Epidermal melanocyte (primary cell): ENCODE measurements around the gene FKBP1C.
"Not testable (repeated sequence)": the region's sequence is repeated elsewhere in the genome, so short reads cannot be mapped to it uniquely, and the experiment has no call there.

Experiments used
- DNase-seq: peaks from one replicate; pipeline ENCODE4 v3.0.0; 2011; ENCODE audit warnings: low spot score; ENCODE audit not compliant: insufficient read length

FKBP1C gene

GRCh38 chr6:63211343-63211742 is at the start of gene FKBP1C:
FKBP1C (plus strand) TSS chr6:63211469.
- not testable (repeated sequence) for DNase-seq

GRCh38 chr6:63164047-63164803 is 47.0 kb upstream of the FKBP1C start:
- DNase-seq: not testable (repeated sequence)

DNA sequence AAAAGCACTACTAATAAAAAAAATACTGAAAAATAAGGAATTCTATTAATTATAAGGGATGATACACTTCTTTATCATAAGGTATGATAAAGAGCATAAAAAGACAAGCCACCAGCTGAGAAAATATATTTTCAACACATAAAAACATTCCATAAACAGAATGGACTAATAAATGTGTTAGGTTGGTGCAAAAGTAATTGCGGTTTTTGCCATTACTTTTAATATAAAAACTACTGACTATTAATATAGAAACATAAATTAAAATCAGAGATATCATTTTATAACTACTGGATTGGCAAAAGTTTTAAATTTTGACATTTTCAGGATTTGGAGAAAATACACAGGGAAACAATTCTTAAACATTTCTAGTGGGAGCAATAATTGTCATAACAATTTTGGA is 37.1 kb upstream of the FKBP1C start:
- no peak for DNase-seq

DNA sequence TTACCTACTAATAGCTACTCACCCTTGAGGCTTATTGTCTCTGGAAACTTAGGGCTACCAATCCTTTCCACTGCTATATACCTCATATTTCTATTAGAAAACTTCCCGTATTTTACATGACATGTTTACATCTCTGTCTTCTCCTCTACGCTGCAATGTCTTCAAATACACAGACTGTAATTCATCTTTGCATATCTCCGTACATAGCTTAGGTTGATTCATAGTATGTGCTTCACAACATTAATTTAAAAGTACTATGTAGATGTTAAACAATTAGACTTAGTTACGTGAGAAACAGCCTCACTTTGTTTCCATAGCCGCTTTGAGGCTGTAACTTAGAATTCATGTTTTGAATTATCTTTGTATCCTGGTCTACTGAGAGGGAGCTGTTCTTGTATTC is 35.1 kb upstream of the FKBP1C start:
- DNase-seq: no peak

DNA sequence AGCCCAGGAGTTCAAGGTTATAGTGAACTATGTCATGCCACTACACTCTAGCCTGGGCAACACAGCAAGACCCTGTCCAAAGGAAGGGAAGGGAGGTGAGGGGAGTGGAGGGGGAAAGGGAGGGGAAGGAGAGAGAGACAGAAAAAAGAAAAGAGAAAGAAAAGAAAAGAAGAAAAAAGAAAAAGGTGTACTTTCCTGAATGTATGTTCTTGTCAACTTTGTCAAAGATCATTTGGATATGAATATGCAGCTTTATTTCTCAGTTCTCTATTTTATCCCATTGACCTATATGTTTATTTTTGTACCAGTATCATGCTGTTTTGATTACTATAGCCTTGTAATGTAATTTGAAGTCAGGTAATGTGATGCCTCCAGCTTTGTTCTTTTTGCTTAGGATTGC is 30.9 kb upstream of the FKBP1C start:
- DNase-seq: no peak

DNA sequence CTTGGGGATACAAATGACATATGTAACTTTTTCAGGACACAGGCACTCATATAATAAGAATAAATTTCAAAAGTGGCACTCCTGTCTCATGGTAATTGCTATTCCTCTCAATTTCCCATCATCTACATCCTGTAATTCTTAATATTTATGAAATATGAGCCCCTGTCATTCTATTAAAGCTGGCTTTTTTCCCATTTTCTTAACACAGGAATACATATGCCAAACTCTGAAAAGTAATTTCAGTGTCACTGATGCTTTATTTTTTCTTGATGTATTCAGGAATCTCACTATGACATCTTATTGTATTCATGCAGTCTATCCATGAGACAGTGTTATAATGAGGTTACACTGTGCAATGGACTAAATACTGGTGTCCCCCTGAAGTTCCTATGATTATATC is 24.3 kb upstream of the FKBP1C start:
- no peak for DNase-seq

- no peak for DNase-seq
These were observed 22.4 kb upstream of the FKBP1C start for GRCh38 chr6:63188828-63189227.

GRCh38 chr6:63193324-63193723 is 17.9 kb upstream of the FKBP1C start:
- no peak for DNase-seq

DNA sequence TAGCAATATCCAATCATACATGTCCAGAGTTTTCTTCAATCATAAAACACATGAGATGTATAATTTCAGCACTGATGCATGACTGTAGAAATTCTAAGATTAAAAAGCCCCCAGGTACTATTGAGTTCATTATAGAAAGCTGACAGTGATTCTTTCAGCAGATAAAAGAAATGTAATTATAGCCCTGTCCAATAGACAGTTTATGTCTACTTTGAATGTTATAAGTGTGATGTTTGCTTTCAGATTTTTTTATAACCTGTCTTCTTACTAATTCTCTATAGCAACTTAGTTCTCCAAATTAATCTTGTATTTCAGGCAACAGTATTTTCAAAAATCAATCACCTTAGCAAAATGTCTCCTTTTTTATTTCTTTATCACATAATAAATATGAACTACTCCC is 13.5 kb upstream of the FKBP1C start:
- no peak for DNase-seq

DNA sequence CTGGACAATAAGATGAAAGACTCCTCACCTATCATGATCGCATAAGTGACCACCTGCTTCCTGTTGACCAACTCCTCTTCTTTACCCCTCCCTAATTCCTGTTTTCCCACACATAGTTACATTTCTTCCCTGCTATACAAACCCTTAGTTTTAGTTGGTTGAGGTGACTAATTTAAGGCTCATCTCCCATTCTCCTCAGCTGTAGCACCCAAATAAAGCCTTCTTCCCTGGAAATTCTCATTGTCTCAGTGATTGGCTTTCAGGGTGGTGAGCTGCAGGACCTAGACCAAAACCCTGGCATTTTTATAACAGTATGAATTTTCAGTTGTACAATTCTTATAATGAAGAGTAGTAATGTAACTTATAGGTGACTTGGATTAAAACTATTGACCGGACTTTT is 2.1 kb downstream of the FKBP1C start:
- DNase-seq: no peak

DNA sequence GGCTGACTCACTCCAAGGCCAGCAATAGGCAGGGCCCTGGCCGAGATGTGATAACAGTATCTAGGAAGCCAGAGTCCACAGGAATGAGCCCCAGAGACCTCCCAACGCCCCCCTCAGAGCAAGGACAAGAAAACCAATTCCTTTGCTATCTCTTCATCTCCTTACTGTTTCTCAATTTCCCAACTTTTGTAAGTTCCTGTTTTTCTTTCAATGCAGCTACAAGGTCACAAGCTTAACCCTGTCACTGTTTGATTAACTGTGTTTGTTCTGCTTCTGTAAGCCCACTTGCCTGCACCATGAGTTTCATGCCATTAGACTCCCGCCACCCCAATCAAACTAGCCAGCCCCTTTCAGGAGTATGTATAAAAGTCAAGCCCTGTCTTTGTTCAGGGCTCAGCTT is 3.5 kb downstream of the FKBP1C start:
- no peak for DNase-seq

- no peak for DNase-seq
These were observed 12.9 kb downstream of the FKBP1C start for GRCh38 chr6:63224179-63224578.

DNA sequence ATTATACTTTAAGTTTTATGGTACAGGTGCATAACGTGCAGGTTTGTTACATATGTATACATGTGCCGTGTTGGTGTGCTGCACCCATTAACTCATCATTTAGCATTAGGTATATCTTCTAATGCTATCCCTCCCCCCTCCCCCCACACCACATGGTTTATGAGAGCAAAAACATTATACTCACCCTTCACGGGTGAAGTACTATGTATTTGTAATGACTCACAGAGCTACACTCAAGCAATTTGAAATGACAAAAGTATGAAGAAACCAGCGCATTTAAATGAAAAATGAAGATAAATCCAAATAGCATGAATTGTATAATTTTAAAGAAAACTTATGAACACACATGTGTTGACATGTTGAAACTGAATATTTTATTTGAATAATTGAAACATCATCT is 14.7 kb downstream of the FKBP1C start:
- not testable (repeated sequence) for DNase-seq

- DNase-seq: not testable (repeated sequence)
These were observed 16.9 kb downstream of the FKBP1C start for GRCh38 chr6:63227928-63228894.

GRCh38 chr6:63230027-63230426 is 18.8 kb downstream of the FKBP1C start:
- DNase-seq: not testable (repeated sequence)

GRCh38 chr6:63230511-63230910 is 19.2 kb downstream of the FKBP1C start:
- not testable (repeated sequence) for DNase-seq

DNA sequence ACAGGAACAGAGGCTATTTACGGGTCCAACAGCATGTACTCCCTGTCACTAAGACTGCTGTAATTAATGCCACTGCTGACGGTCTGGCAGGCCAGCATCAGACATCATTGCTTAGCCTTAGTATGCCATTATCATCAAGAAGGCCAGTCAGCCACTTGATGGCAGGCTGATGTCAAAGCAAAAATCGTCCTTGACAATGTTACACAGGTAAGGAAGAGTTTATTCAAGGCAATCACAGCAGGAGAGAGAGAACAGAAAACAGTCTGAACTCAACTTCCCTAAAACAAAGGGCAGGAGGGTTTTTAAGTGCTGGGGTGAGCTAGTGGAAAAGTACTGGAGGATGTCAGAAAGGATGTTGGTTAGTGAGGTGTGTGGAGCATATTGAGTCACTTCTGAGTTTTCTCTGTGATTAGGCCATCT is 25.1 kb downstream of the FKBP1C start:
- no peak for DNase-seq

DNA sequence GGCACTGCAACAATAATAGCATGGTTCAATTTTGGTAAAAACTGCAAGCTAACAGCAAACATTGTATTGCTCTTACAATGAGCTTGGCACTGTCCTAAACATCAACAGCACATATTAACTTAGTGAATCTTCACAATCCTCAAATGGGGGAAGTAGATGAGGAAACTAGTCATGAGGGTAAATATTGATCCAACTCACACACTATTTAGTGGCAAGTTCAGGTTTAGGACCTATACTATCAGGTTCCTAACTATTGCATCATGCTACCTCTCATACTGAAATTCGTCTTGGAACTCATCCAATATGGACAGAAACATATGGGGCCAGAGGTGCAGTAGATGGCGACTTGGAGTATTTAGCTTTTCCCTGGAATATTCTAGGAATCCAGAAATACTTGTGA is 34.2 kb downstream of the FKBP1C start:
- no peak for DNase-seq

- no peak for DNase-seq
These were observed 34.6 kb downstream of the FKBP1C start for GRCh38 chr6:63245909-63246308.

DNA sequence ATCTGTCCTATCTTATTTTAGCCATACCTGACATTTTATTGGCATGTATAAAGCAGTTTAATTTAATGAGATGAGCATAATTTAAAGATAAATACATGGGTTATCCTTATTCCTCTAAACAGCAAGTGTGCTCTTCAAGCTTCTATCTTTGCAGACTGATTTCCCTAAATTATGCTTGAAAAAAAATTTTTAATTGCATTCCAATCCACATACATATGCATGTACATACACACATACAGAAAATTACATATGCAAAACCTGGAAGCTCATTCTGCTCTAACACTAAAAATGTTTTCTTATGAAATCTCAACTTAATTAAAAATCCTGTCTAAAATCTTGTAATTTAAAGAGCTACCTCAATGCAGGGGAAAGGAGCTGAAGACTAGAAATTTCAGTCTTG is 35.3 kb downstream of the FKBP1C start:
- DNase-seq: no peak

DNA sequence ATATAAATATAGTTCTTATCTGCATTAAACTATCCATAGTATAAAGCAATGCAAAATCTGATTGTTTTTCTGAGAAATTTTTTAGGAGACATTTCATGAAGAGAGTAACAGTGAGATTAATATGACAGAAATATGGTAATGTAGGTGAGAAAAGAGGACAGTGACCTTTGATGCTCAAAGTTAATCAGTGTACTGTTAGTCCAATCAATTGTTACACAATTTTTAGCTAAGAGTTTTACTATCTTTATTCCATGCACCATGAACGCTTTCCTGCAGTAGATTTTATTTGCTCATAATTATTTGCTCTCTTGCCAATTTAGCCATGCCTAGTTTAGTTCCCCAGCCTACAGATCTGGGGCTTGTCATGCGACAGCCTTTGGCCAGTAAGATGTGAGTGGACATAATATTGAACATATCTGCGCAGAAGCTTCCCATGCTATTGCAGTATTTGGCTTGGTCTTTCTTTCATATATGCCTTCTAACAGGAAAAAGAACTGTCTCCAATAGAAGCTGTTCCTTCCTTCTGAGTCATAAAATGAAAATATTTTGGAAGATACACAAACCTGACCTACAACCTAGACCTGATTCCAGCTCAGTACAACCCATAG is 38.7 kb downstream of the FKBP1C start:
- no peak for DNase-seq

GRCh38 chr6:63259153-63259552 is 47.9 kb downstream of the FKBP1C start:
- DNase-seq: no peak
